CD4-positive, alpha-beta T cell treated with Interleukin-21 for 1 hour (primary cell): ENCODE measurements around the gene RAD9A.
A peak's percentile ranks its signal among the peaks of the same experiment; 100 is the strongest.

ENCODE experiments used
- DNase-seq: peaks from one replicate; pipeline ENCODE4 v3.0.0-alpha.2; 2020

RAD9A gene

DNA sequence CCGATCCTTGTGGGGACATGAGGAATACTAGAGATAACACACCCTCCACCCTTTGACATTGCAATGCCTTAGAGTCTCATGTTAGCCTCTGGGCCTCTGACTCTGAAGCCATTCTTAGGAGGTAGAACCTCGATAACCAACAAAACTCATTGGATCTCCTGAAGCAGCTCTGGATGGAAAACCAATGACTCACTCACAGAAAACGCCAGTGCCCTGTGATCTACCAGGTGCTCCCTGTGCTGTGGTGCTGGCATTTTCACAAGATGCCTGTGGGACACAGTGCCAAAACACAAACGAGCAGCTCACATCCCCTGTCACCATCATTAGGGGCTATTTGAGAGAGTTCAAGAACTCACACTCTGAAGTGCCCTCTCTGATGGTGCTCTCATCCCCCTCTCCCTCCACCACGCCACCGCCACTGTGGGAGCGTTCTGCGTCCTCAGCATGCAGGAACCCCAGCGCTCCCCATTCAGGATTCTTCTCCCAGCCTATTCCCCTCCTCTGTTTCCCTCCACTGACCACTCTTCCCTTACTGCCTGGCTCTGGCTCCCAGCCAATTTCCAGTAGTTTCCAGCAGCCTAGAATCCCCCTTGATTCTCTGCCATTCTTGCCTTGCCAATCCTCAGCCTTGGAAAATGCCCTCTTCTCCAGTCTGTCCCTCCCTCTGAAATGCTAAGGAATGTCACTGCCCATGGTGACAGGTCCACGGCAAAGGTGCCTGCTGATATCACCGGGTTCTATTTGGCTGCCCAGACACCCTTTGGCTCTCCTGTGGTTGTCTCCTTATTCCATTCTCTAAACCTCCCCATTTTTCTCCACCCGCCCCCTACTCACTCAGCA, 33.7 kb upstream of the RAD9A start:
- DNase-seq = no peak

GRCh38 chr11:67364169-67364568, 27.6 kb upstream of the RAD9A start:
- DNase-seq = no peak

DNA sequence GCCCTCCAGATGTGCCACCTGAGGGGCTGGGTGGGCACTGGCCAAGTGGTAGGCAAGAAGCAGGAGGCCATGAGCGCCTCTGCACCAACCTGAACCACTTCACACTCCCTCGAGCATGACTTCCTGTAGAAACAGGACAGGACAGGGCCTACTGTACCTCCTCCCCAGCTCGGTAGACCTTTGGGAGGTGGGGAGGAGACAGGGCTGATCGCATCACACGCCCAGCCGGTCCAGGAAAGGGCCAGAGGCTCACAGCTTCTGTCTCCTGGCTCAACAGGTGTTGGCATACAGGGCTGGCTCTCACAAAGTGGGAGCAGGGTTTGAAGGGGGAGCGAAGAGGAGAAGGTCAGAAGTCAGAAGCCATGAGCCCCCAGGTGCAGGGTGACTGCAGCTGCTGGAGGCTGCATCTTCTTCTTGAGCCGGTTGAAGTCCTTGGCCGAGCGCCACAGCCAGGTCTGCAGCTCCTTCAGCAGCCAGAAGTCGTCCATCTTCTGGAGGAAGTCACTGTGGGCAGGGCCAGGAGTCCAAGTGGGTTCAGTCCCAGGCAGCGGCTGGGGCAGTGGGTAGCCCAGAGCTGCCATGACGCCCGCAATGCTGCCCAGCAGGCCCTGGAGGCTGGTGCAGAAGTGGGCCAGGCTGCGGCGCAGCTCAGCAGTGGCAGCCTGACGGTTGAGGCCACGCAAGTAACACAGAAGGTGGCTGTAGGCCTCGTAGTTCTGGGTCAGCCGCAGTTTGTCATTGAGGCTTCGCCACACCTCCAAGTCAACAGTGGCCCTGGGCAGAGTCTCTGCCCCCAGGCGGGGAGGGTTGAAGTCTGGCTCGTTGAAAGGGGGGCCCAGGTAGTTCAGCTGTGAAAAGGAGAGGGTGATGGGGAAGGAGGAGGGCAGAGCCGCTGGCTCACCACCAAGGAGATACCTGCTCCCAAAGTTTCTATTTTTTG, 26.7 kb upstream of the RAD9A start:
- DNase-seq = no peak

DNA sequence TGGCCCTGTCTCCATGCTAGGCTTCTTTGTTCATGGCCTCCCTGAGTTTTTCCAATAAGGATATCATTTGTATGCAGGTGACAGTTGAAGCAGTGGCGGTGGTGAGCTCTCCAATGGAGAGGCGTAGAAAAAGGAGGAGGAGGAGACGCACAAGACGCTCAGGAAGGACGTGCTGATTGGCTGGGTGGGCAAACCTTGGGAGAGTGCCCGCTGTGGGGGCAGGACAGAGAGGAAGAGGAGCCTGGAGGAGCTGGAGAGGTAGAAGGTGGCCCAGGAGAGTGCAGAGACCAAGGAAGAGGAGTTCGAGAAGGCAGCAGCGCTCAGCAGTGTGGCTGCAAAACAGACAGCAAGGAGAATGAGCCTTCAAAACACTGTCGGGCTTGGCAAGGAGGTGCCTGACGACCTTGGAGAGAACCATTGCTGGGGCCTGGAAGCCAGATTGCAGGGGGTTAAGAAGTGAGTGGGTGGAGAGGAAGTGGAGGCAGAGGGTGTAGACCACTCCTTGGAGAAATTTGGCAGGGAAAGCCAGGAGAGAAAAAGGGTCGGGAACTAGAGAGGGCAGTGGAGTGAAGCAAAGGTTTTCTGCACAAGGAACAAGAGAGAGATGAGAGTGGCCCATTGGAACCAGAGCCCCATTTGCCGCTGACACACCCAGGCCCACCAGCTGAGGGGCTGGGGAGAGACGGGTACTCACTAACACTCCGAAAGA, 25.9 kb upstream of the RAD9A start:
- no peak for DNase-seq

GRCh38 chr11:67366546-67366945, 25.2 kb upstream of the RAD9A start:
- DNase-seq = no peak

GRCh38 chr11:67366961-67367760, 24.6 kb upstream of the RAD9A start:
- no peak for DNase-seq

DNA sequence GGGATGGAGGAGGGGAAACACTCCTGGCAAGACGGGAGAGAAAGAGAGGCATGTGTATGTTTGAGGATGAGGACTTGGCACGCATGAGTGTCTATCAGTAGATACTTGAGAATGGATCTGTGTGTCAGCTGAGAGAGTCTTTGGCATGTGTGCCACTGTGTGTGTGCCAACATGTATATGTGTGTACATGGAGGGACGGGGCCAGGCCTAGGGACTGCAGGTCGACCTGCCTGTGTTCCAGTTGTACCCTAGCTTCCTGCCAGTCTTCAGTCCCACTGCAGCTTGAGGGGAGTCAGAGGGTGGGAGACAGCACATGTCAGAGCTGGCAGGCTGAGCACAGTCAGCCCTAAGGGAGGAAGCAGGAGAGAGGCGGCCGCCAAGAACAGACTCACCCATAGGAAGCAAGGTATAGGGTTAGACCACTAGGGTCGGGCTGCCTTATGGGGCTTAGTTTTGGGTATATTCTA, 24.0 kb upstream of the RAD9A start:
- DNase-seq = no peak

GRCh38 chr11:67368621-67369020, 23.2 kb upstream of the RAD9A start:
- peak; percentile 48 for DNase-seq

GRCh38 chr11:67369275-67369674, 22.5 kb upstream of the RAD9A start:
- no peak for DNase-seq

DNA sequence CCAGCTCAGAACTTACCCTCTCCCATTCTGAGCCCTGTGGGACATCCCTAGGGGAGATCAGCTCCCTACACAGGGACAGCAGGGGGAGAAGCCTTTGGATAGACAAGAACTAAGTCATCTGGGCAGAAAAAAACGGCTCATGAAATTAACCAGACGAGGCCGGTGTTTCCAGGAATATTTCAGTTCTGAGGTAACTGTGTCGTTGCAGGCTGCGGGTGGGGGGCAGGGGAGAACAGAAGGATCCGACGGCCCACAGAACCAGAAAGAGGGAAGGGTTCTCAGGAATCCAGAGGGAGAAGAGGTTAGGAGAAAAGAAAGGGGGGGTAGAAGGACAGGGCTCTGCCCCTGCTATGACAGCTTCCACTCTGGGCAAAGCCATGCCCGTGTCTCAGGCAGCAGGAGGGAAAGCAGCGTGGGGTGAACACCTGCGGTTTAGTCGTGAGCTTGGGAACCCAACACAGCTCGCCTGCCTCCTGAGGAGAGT, 21.9 kb upstream of the RAD9A start:
- no peak for DNase-seq

GRCh38 chr11:67370351-67371076, 21.3 kb upstream of the RAD9A start:
- no peak for DNase-seq

GRCh38 chr11:67371189-67371910, 20.4 kb upstream of the RAD9A start:
- DNase-seq = peak; percentile 45

DNA sequence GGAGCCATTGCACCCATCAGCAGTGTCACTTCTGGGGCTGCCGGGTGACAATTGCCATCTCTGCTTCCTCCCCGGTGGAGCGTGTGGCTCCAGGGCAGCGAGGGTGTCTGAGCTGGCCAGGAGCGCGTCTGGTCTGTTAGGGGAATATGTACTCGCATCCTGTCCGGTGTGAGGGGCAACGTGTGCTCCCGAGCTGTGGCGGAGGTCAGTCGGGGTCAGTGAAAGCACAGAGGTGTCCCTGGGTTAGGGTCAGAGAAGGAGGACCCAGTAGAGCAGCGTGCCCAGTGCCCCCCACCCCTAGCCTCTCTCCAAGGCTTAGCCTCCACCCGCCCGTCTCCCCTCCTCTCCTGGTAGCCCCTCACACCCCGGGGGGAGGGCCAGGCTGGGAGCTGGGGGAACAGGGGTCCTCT, 19.9 kb upstream of the RAD9A start:
- DNase-seq = no peak

GRCh38 chr11:67372321-67372992, 19.3 kb upstream of the RAD9A start:
- peak; percentile 25 for DNase-seq

DNA sequence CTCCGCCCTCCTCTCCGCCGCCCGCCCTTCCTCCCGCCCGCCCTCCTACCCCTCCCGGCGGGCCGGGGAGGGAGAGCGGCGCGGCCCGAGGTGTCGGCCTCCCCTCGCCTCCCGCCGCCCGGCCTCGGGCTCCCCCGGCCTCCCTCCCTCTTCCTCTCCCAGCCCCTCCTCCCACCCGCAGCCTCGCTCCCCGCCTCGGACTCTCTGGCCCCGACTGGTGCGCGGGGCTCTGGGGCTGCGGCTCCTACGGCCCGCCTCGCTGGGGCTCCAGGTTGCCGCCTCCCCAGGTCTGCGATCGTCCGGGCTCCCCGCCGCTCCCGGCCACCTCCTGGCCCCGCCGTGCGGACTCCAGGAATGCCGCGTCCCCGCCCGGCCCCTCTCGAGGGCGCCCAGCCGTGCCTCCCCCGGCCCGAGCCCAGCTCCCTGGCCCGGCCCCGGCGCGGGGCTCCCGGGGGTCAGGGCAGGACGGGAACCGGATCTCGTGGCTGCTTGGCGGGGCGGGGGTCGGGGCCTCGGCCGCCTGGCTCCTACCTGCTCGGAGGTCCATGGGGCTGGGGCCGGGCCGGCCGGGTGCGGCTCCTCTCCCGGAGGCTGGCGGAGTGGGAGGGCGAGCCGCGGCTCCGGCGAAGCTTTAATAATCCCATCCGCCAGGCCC, 18.7 kb upstream of the RAD9A start, which contains the start of gene CLCF1:
Gene CLCF1, minus strand, starts transcription at position 606 of the 655 bp plus-strand sequence. Its CDS starts 59 bp downstream, at position 547.
- DNase-seq = peak; percentile 49

DNA sequence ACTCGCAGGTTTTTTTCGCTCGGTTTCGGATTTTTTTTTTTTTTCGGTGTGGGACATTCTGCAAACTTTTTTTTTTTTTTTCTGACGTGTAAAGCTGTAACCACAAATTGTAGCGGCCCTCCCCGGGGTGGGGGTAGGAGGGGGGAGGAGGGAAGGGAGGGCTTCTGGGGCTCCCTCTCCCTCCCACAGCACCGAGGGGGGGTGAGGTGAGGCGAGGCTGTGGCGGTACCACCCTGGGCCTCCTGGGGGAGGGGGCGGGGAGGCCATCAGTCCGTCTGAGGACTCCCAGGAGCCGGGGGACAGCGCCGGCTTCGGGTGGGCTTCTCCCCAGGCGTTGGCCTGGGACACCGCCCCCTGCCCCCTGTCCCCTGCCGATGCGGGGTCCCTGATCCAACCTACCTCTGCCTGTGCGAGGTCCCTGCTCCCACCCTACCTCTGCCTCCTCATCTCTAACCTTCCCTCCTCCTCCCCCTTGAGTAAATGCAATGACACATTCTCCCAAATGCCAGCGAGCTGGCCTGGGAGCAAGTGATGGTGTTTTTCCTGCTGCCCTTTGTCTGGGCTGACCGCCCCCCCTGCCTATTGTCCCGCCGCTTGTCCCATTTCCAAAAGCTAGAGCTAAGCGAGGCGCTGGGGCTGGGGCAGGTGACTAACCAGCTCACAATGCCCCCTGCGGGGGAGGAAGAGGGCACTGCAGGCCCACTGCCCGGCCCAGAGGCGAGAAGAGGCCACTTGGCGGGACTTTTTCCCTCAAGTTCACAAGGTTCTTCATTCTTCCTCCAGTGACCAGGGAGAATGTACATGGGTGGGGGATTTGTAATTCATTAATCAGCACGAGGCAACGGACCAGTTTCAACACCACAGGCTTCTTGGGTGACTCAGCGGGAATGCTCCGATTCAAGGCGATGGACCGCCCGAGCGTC, 17.9 kb upstream of the RAD9A start:
- DNase-seq = peak; percentile 91

GRCh38 chr11:67374571-67375281, 17.1 kb upstream of the RAD9A start:
- no peak for DNase-seq
